ENCODE data around the gene ABCG8.

Gene ABCG8

DNA sequence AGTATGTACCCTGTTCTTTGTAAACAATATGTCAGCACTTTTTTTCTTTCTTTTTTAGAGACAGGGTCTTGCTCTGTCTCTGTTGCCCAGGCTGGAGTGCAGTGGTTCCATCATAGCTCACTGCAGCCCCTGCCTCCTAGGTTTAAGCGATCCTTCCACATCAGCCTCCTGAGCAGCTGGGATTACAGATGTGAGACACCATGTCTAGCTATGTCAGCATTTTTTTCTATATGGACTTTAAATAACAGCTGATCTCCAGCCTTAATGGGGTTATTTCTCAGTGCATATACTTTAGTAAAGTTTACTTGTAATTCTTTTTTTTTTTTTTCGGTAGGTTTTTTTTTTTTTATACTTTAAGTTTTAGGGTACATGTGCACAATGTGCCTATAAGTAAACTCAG lies 26.8 kb upstream of the ABCG8 start:
- ATAC-seq, result no peak
- TF ChIP-seq OSR1 (CRISPR knock-in tag; IDR thresholded peaks at IDR 0.05) (no peak), ZNF8 (CRISPR knock-in tag; IDR thresholded peaks at IDR 0.05) (no peak), TCF4 (CRISPR knock-in tag; IDR thresholded peaks at IDR 0.05; ENCODE audit: borderline replicate concordance) (no peak), CSDC2 (CRISPR knock-in tag; IDR thresholded peaks at IDR 0.05) (no peak), ARNTL (CRISPR knock-in tag; IDR thresholded peaks at IDR 0.05; ENCODE audit: borderline replicate concordance, low read depth) (no peak), ZFP3 (CRISPR knock-in tag; IDR thresholded peaks at IDR 0.05) (no peak), ZFP30 (CRISPR knock-in tag; IDR thresholded peaks at IDR 0.05) (no peak), RARB (CRISPR knock-in tag; IDR thresholded peaks at IDR 0.05) (no peak), ZNF565 (CRISPR knock-in tag; conservative IDR thresholded peaks at IDR 0.05; ENCODE audit: low read depth) (no peak), BACH2 (CRISPR knock-in tag; IDR thresholded peaks at IDR 0.05; ENCODE audit: borderline replicate concordance) (no peak), ISL1 (CRISPR knock-in tag; IDR thresholded peaks at IDR 0.05) (no peak), SNAI2 (CRISPR knock-in tag; IDR thresholded peaks at IDR 0.05) (no peak), ZNF70 (CRISPR knock-in tag; IDR thresholded peaks at IDR 0.05) (no peak), TOX (CRISPR knock-in tag; IDR thresholded peaks at IDR 0.05; ENCODE audit: borderline replicate concordance) (no peak)

DNA sequence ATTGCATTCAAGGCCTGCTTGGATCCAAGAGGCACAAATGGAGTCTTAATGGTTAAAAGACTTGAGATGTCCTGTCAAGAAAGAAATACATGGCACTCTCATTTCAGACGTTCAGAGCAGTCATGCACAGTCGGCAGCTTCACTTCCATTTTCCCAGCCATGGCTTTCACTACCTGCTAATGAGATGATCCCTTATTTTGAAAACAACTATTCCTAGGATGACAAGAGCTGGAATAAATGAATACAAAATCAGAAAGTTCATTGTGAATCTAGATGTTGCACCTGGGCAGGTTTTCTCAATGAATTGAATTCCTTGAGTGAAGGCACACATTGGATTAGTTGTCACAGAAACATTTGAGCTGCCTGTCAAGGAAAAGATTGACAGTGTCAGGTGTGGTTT lies 25.8 kb upstream of the ABCG8 start:
- no peak for TF ChIP-seq OSR1 (CRISPR knock-in tag; IDR thresholded peaks at IDR 0.05)
- ATAC-seq, result no peak

DNA sequence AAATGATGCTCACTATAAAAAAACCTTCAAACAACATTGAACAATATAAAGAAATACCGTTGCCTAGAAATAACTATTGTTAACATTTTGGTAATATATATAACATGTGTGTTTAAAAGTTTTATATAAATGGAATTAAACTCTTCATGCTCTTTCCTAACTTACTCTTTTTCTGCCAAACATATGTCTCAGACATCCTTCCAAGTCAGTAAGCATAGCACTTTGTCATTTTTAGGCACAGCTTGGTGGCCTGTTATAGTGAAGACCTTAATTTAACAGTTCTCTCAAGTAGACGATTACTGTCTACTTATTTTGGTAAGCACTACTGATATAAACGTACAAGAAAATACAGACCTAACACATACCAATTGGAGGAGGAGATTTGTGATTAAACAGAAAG lies 24.1 kb upstream of the ABCG8 start:
- ATAC-seq, result no peak
- TF ChIP-seq BACH2 (CRISPR knock-in tag; IDR thresholded peaks at IDR 0.05; ENCODE audit: borderline replicate concordance) (no peak), ZNF8 (CRISPR knock-in tag; IDR thresholded peaks at IDR 0.05) (no peak), ISL1 (CRISPR knock-in tag; IDR thresholded peaks at IDR 0.05) (no peak), SNAI2 (CRISPR knock-in tag; IDR thresholded peaks at IDR 0.05) (no peak), ZC3H10 (CRISPR knock-in tag; IDR thresholded peaks at IDR 0.05) (no peak), GLIS3 (CRISPR knock-in tag; IDR thresholded peaks at IDR 0.05) (no peak), RARB (CRISPR knock-in tag; IDR thresholded peaks at IDR 0.05) (no peak), ZFP30 (CRISPR knock-in tag; IDR thresholded peaks at IDR 0.05) (no peak), ARNTL (CRISPR knock-in tag; IDR thresholded peaks at IDR 0.05; ENCODE audit: borderline replicate concordance, low read depth) (no peak)
- TF ChIP-seq, protein P1, sequence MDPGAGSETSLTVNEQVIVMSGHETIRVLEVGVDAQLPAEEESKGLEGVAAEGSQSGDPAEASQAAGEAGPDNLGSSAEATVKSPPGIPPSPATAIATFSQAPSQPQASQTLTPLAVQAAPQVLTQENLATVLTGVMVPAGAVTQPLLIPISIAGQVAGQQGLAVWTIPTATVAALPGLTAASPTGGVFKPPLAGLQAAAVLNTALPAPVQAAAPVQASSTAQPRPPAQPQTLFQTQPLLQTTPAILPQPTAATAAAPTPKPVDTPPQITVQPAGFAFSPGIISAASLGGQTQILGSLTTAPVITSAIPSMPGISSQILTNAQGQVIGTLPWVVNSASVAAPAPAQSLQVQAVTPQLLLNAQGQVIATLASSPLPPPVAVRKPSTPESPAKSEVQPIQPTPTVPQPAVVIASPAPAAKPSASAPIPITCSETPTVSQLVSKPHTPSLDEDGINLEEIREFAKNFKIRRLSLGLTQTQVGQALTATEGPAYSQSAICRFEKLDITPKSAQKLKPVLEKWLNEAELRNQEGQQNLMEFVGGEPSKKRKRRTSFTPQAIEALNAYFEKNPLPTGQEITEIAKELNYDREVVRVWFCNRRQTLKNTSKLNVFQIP (CRISPR knock-in tag; IDR thresholded peaks at IDR 0.05; ENCODE audit: borderline replicate concordance, low read depth), result no peak
- TF ChIP-seq, protein P2, sequence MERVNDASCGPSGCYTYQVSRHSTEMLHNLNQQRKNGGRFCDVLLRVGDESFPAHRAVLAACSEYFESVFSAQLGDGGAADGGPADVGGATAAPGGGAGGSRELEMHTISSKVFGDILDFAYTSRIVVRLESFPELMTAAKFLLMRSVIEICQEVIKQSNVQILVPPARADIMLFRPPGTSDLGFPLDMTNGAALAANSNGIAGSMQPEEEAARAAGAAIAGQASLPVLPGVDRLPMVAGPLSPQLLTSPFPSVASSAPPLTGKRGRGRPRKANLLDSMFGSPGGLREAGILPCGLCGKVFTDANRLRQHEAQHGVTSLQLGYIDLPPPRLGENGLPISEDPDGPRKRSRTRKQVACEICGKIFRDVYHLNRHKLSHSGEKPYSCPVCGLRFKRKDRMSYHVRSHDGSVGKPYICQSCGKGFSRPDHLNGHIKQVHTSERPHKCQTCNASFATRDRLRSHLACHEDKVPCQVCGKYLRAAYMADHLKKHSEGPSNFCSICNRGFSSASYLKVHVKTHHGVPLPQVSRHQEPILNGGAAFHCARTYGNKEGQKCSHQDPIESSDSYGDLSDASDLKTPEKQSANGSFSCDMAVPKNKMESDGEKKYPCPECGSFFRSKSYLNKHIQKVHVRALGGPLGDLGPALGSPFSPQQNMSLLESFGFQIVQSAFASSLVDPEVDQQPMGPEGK (CRISPR knock-in tag; IDR thresholded peaks at IDR 0.05; ENCODE audit: borderline replicate concordance), result no peak
- TF ChIP-seq, protein P3, sequence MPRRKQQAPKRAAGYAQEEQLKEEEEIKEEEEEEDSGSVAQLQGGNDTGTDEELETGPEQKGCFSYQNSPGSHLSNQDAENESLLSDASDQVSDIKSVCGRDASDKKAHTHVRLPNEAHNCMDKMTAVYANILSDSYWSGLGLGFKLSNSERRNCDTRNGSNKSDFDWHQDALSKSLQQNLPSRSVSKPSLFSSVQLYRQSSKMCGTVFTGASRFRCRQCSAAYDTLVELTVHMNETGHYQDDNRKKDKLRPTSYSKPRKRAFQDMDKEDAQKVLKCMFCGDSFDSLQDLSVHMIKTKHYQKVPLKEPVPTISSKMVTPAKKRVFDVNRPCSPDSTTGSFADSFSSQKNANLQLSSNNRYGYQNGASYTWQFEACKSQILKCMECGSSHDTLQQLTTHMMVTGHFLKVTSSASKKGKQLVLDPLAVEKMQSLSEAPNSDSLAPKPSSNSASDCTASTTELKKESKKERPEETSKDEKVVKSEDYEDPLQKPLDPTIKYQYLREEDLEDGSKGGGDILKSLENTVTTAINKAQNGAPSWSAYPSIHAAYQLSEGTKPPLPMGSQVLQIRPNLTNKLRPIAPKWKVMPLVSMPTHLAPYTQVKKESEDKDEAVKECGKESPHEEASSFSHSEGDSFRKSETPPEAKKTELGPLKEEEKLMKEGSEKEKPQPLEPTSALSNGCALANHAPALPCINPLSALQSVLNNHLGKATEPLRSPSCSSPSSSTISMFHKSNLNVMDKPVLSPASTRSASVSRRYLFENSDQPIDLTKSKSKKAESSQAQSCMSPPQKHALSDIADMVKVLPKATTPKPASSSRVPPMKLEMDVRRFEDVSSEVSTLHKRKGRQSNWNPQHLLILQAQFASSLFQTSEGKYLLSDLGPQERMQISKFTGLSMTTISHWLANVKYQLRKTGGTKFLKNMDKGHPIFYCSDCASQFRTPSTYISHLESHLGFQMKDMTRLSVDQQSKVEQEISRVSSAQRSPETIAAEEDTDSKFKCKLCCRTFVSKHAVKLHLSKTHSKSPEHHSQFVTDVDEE (CRISPR knock-in tag; IDR thresholded peaks at IDR 0.05), result no peak

DNA sequence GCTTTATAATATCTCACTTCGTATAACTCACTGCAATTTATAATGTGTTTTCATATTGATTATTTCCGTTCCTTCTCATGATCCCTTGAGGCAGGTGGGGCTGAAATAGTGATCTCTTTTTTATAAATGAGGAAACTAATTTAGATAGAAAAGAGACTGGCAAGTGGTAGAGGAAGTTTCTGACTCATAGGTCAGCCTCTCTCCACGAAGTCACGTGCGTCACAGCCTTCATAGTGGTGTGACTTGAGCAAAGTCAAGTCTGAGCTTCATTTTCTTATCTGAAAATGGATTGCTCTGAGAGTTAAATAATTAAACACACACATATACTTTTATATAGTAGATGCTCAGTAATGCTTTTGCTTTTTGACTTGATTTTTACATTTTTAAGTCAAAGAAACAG lies 20.0 kb upstream of the ABCG8 start:
- ATAC-seq, result 0 out of 3 replicates have a peak, but pooled peaks have one; percentile 26
- no peak for TF ChIP-seq ISL1 (CRISPR knock-in tag; IDR thresholded peaks at IDR 0.05)

DNA sequence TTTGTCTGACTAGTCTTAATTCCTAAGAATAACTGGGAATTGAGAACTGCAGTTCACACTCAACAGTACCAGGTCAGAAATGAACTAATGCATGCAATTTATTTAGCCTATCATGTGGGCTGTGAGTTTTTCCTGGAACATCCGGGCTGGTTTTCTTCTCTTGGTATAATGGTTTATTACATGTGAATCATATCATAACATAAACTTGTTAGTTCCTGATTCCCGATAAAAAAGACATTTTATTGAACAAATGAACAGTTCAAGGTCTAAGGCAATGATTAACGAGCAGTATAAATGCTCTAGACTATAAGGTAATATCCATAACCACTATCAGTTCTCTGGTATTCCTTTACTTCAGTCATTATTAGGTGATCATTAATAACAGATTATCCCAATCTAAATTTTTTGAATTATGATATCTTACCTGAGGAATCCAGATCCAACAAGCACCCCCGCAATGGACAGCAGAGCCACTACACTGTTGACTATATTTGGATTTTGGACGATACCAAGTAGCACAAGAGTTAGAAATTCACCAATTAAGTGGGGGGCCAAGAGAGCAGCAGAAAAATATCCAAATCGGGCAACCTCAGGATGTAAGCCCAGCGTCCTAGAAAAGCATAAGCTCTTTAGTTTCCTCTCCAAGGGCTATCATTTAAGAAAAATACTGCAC lies 19.1 kb upstream of the ABCG8 start:
- no peak for ATAC-seq
- no peak for TF ChIP-seq ZC3H10 (CRISPR knock-in tag; IDR thresholded peaks at IDR 0.05)
- TF ChIP-seq ISL1 (CRISPR knock-in tag; IDR thresholded peaks at IDR 0.05), result no peak
- TF ChIP-seq GLIS3 (CRISPR knock-in tag; IDR thresholded peaks at IDR 0.05), result no peak
- TF ChIP-seq ZFP30 (CRISPR knock-in tag; IDR thresholded peaks at IDR 0.05), result no peak
